Loucy (cell line): ENCODE measurements around the gene GAS6.

Experiments used
- H2AFZ ChIP-seq: fragments of 200-600 bp; sonication (generic); 2 replicates; pipeline ENCODE4 v1.6.0; 2016; ENCODE audit warnings: antibody characterized with exemption, mild to moderate bottlenecking, low read length, moderate library complexity
- H3F3A ChIP-seq: fragments of 200-600 bp; 2 replicates; pipeline ENCODE4 v1.6.0; 2016; ENCODE audit warnings: antibody characterized with exemption, low read depth, mild to moderate bottlenecking
- H3K27me3 ChIP-seq: fragments of 200-600 bp; sonication (generic); 2 replicates; pipeline ENCODE4 v1.6.1; 2014; ENCODE audit warnings: low read length, mild to moderate bottlenecking; ENCODE audit not compliant: insufficient read depth, poor library complexity, severe bottlenecking
- H3K36me3 ChIP-seq: fragments of 200-600 bp; sonication (generic); 2 replicates; pipeline ENCODE4 v1.6.1; 2016; ENCODE audit warnings: low read length; ENCODE audit not compliant: insufficient read depth
- H3K4me1 ChIP-seq: fragments of 200-600 bp; sonication (generic); 2 replicates; pipeline ENCODE4 v1.5.1; 2014; ENCODE audit warnings: low read length, mild to moderate bottlenecking; ENCODE audit not compliant: insufficient read depth, poor library complexity, severe bottlenecking
- H3K4me2 ChIP-seq: fragments of 200-600 bp; sonication (generic); 2 replicates; pipeline ENCODE4 v1.6.0; 2014; ENCODE audit warnings: antibody characterized with exemption, low read length, low read depth, mild to moderate bottlenecking; ENCODE audit not compliant: poor library complexity, severe bottlenecking
- H3K4me3 ChIP-seq: fragments of 200-600 bp; sonication (generic); 2 replicates; pipeline ENCODE4 v1.5.1; 2014; ENCODE audit warnings: low read length, mild to moderate bottlenecking, mixed read lengths; ENCODE audit not compliant: poor library complexity, severe bottlenecking
- H3K79me2 ChIP-seq: fragments of 200-600 bp; sonication (generic); 2 replicates; pipeline ENCODE4 v1.6.1; 2014; ENCODE audit warnings: low read length; ENCODE audit not compliant: insufficient read depth
- H3K9ac ChIP-seq: fragments of 200-600 bp; sonication (generic); 2 replicates; pipeline ENCODE4 v1.6.0; 2014; ENCODE audit warnings: mild to moderate bottlenecking, low read depth, low read length, moderate library complexity; ENCODE audit not compliant: poor library complexity, severe bottlenecking
- H3K9me2 ChIP-seq: fragments of 200-600 bp; sonication (generic); replicated peaks from 2 replicates; pipeline ENCODE4 v1.6.1; 2016; ENCODE audit warnings: low read depth, low read length, mixed read lengths
- H3K9me3 ChIP-seq: fragments of 200-600 bp; sonication (generic); 2 replicates; pipeline ENCODE4 v1.6.1; 2014; ENCODE audit warnings: mild to moderate bottlenecking, antibody characterized with exemption, low read length, low read depth; ENCODE audit not compliant: insufficient read depth
- H4K20me1 ChIP-seq: fragments of 200-600 bp; sonication (generic); 2 replicates; pipeline ENCODE4 v1.6.0; 2014; ENCODE audit warnings: antibody characterized with exemption, low read length, mild to moderate bottlenecking; ENCODE audit not compliant: insufficient read depth, poor library complexity, severe bottlenecking
- EZH2phosphoT487 ChIP-seq: fragments of 200-600 bp; IDR thresholded peaks from 2 replicates; pipeline ENCODE4 v1.6.1; 2018; ENCODE audit warnings: antibody characterized with exemption, mild to moderate bottlenecking, moderate library complexity, borderline replicate concordance
- TF ChIP-seq, protein P1 (sequence below): fragments of 200-600 bp; sonication (generic); conservative IDR thresholded peaks from 2 replicates; pipeline ENCODE4 v1.5.1; 2014; ENCODE audit warnings: mild to moderate bottlenecking, antibody characterized with exemption, low read length

GAS6 gene

GRCh38 chr13:113777311-113778260, 86.3 kb downstream of the GAS6 start:
- H4K20me1 ChIP-seq = no peaks in the 10 kb centered on the region
- H2AFZ ChIP-seq = no peak overlapping the region
- no peak overlapping the region for H3K9ac ChIP-seq
- H3K79me2 ChIP-seq = no peaks in the 10 kb centered on the region
- no peaks in the 10 kb centered on the region for H3K27me3 ChIP-seq
- no peaks in the 10 kb centered on the region for H3K36me3 ChIP-seq
- TF ChIP-seq EZH2phosphoT487 = no peak
- TF ChIP-seq, protein P1, sequence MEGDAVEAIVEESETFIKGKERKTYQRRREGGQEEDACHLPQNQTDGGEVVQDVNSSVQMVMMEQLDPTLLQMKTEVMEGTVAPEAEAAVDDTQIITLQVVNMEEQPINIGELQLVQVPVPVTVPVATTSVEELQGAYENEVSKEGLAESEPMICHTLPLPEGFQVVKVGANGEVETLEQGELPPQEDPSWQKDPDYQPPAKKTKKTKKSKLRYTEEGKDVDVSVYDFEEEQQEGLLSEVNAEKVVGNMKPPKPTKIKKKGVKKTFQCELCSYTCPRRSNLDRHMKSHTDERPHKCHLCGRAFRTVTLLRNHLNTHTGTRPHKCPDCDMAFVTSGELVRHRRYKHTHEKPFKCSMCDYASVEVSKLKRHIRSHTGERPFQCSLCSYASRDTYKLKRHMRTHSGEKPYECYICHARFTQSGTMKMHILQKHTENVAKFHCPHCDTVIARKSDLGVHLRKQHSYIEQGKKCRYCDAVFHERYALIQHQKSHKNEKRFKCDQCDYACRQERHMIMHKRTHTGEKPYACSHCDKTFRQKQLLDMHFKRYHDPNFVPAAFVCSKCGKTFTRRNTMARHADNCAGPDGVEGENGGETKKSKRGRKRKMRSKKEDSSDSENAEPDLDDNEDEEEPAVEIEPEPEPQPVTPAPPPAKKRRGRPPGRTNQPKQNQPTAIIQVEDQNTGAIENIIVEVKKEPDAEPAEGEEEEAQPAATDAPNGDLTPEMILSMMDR = no peak
- H3K9me3 ChIP-seq = no peaks in the 10 kb centered on the region; the same call in 1 of the 2 replicates
- no peak overlapping the region for H3K4me3 ChIP-seq
- H3K4me2 ChIP-seq = no peak overlapping the region
- H3K9me2 ChIP-seq = no peaks in the 10 kb centered on the region
- no peaks in the 10 kb centered on the region for H3F3A ChIP-seq
- H3K4me1 ChIP-seq = peaks cover under 1% of the 10 kb centered on the region

DNA sequence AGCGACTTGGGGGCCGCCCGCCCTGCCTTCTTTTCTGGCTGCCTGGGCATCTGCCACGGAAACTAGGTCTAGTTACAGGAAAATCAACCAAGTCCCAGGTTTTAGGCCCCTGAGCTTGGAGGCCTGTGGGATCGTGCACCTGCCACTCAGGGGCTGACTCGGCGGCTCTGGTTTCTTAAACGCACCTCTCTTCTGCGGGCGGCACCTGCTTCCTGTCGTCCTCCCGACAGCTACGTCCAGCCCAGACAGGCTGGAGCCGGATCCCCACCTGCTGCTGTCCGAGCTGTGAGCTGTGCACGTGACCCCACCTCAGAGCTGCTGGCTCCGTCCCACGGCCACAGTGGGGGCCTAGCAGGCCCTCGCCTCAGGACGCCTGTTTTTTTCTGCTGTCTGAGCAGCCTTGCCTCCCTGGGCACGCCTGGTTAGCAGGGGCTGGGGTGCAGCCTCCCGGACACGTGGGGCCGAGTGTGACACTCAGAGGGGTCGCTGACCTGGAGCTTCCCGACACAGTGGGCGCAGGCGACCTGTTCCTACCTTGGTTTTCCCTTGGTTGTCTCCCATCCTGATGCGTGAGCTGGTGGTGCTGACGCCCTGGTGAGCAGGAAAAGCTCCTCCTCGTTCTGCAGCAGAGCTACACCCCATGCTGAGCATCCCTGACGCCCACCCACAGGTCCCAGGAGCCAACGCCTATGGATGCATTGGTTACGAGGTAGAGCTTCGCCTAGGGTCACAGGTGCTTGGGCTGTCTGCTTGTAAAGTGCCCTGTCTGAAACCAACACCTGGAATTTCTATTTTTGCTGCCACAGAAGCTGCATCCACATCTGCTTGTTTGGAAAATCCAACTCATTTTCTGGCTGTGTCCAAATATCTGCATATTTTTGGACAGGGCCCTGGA, 87.4 kb downstream of the GAS6 start:
- H4K20me1 ChIP-seq = no peaks in the 10 kb centered on the region
- H3K9ac ChIP-seq = no peak overlapping the region
- H3K4me2 ChIP-seq = no peak overlapping the region
- no peaks in the 10 kb centered on the region for H3F3A ChIP-seq
- no peak overlapping the region for H3K4me3 ChIP-seq
- no peaks in the 10 kb centered on the region for H3K9me2 ChIP-seq
- TF ChIP-seq, protein P1 = no peak
- no peak for TF ChIP-seq EZH2phosphoT487
- no peaks in the 10 kb centered on the region; the same call in 1 of the 2 replicates for H3K9me3 ChIP-seq
- no peak overlapping the region for H2AFZ ChIP-seq
- no peaks in the 10 kb centered on the region for H3K36me3 ChIP-seq
- no peaks in the 10 kb centered on the region for H3K79me2 ChIP-seq
- no peaks in the 10 kb centered on the region for H3K27me3 ChIP-seq
- peaks cover 6% of the 10 kb centered on the region for H3K4me1 ChIP-seq

DNA sequence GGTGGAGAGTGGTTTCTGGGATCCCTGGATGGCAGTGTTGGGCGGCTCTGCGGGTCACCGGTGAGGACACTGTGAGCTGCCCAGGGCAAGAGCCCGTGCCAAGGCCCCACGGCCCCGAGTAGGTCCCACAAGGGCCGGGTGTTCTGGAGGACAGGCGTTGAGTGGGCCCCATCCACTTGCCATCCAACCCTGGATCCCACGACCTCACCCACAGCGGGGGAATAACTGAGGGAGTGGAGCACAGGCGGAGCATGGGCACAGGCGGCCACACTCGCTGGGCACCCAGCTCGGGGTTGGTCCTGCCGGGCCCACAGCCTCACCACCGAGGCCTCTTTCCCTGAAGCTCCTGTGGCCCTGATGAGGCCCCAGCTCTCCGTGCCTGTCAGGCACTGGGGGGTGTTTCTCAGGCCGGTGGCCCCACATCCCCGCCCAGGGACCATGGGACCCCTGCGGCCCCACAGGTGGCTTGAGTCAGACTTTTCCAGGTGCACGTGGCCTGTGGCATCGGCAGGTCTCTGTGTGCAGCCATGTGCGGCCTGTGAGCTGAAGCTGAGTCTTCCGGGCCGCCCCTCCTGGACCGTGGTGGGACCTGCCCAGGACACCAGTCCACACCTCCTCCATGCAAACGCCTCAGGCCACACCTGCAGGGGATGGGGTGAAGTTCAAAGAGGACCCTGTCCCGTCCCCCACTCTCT, 88.3 kb downstream of the GAS6 start:
- TF ChIP-seq, protein P1 = no peak
- TF ChIP-seq EZH2phosphoT487 = no peak
- H3K36me3 ChIP-seq = no peaks in the 10 kb centered on the region
- H3K4me3 ChIP-seq = no peak overlapping the region
- H3K27me3 ChIP-seq = no peaks in the 10 kb centered on the region
- H3K9ac ChIP-seq = no peak overlapping the region
- no peaks in the 10 kb centered on the region for H4K20me1 ChIP-seq
- H3F3A ChIP-seq = no peaks in the 10 kb centered on the region
- H3K4me1 ChIP-seq = peaks cover 6% of the 10 kb centered on the region
- no peaks in the 10 kb centered on the region for H3K9me2 ChIP-seq
- no peaks in the 10 kb centered on the region for H3K79me2 ChIP-seq
- H3K4me2 ChIP-seq = no peak overlapping the region
- no peak overlapping the region for H2AFZ ChIP-seq
- H3K9me3 ChIP-seq = no peaks in the 10 kb centered on the region; the same call in 1 of the 2 replicates
